PC-9 (cell line): Measurements from ENCODE around the gene KCNJ14. TPM values are rescaled to one million over a fixed set of nuclear protein-coding genes. Genes with fewer than 3 reads are reported as not detected.

Experiments used
- BruUV-seq: library from RNA; stranded (reverse); fragments of 400-500 nt; replicated peaks from 2 replicates; lab custom pipeline; 2021; lab: Mats Ljungman, UMichigan
- CTCF ChIA-PET: fragments of 300-600 bp; sonication (Branson Sonifier 250); formaldehyde crosslinking; loops from one replicate; lab custom pipeline; 2022; ENCODE audit warnings: antibody characterized with exemption; lab: Charles Lee
- POLR2A ChIA-PET: fragments of 300-600 bp; sonication (Branson Sonifier 250); formaldehyde crosslinking; loops from one replicate; lab custom pipeline; 2022; ENCODE audit warnings: antibody characterized with exemption; ENCODE audit not compliant: unreplicated experiment; lab: Charles Lee
- DNase-seq, 2 experiments: peaks; one replicate each; pipeline versions ENCODE4 v3.0.0 to v3.0.0-alpha.2; 2015 to 2022; ENCODE audit warnings: mixed read lengths in 1 of 2
- H2AFZ ChIP-seq: fragments of 200-600 bp; sonication (generic); 2 replicates; pipeline ENCODE4 v1.8.1; 2017; ENCODE audit warnings: antibody characterized with exemption
- H3F3A ChIP-seq: fragments of 200-600 bp; sonication (generic); 2 replicates; pipeline ENCODE4 v1.8.1; 2017; ENCODE audit warnings: antibody characterized with exemption, mild to moderate bottlenecking, low read depth; ENCODE audit not compliant: insufficient read depth
- H3K27ac ChIP-seq: fragments of 200-600 bp; sonication (generic); 2 replicates; pipeline ENCODE4 v1.6.1; 2016; ENCODE audit warnings: mixed run types
- H3K27me3 ChIP-seq: fragments of 200-600 bp; sonication (generic); 2 replicates; pipeline ENCODE4 v1.6.1; 2016; ENCODE audit warnings: low read depth, mixed run types; ENCODE audit not compliant: insufficient read depth
- H3K36me3 ChIP-seq: fragments of 200-600 bp; sonication (generic); 2 replicates; pipeline ENCODE4 v1.6.1; 2016; ENCODE audit warnings: low read depth, mixed run types
- H3K4me1 ChIP-seq: fragments of 200-600 bp; sonication (generic); replicated peaks from 2 replicates; pipeline ENCODE4 v1.6.1; 2016; ENCODE audit warnings: mixed run types; ENCODE audit not compliant: insufficient read depth
- H3K4me2 ChIP-seq: fragments of 200-600 bp; sonication (generic); 2 replicates; pipeline ENCODE4 v1.6.1; 2017; ENCODE audit warnings: mixed run types
- H3K4me3 ChIP-seq: fragments of 200-600 bp; sonication (generic); 2 replicates; pipeline ENCODE4 v1.6.1; 2016; ENCODE audit warnings: mixed run types
- H3K79me2 ChIP-seq: fragments of 200-600 bp; sonication (generic); 2 replicates; pipeline ENCODE4 v1.6.1; 2017; ENCODE audit warnings: low read depth, mixed run types
- H3K9me2 ChIP-seq: fragments of 200-600 bp; sonication (generic); 2 replicates; pipeline ENCODE4 v1.8.1; 2017; ENCODE audit warnings: mild to moderate bottlenecking; ENCODE audit not compliant: insufficient read depth
- H3K9me3 ChIP-seq: fragments of 200-600 bp; sonication (generic); 2 replicates; pipeline ENCODE4 v1.8.1; 2016; ENCODE audit warnings: low read depth; ENCODE audit not compliant: insufficient read depth
- H4K20me1 ChIP-seq: fragments of 200-600 bp; sonication (generic); 2 replicates; pipeline ENCODE4 v1.8.1; 2017; ENCODE audit not compliant: insufficient read depth
- EZH2 ChIP-seq: fragments of 200-600 bp; sonication (generic); IDR thresholded peaks from 2 replicates; pipeline ENCODE4 v1.8.0; 2017; ENCODE audit warnings: antibody characterized with exemption, low read depth
- intact Hi-C: fragments of 100-400 bp; cut with micrococcal nuclease; formaldehyde crosslinking; loops from one replicate; pipeline ENCODE4 v1.10.0; 2022; ENCODE audit not compliant: unreplicated experiment
- total RNA-seq: library from RNA; stranded (reverse); gene quantifications from 2 replicates; pipeline ENCODE4 v1.2.3, GENCODE V29; 2021
- TF ChIP-seq, protein P1 (sequence below): fragments of 200-600 bp; sonication (generic); conservative IDR thresholded peaks from 2 replicates; pipeline ENCODE4 v1.6.1; 2017; ENCODE audit warnings: mixed run types, antibody characterized with exemption, mild to moderate bottlenecking, moderate library complexity

KCNJ14 gene
- total RNA-seq, 1 experiment from 2014 or later, result 5.4 TPM

DNA sequence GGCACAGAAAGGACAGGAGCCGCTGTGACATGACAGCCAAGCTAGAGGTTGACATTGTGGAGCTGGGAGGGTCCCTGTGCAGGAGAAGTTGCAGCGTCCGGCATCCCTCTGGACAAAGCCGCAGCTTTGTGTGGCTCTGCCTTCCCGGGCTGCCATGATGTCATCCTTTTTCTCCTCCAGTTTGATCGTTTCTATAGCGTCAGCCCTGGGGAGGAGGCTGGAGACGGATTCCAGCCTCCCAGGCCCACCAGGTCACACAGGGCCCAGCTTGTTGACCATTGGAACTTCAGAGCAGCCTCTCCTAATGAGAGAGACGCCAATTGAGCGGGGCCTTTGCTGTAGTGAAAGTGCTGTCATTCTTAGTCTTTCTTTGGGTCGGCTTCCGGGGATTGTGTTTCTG lies 3.8 kb upstream of the KCNJ14 start:
- POLR2A ChIA-PET, result no interaction called here
- BruUV-seq, result no TSS peak
- TF ChIP-seq, protein P1, sequence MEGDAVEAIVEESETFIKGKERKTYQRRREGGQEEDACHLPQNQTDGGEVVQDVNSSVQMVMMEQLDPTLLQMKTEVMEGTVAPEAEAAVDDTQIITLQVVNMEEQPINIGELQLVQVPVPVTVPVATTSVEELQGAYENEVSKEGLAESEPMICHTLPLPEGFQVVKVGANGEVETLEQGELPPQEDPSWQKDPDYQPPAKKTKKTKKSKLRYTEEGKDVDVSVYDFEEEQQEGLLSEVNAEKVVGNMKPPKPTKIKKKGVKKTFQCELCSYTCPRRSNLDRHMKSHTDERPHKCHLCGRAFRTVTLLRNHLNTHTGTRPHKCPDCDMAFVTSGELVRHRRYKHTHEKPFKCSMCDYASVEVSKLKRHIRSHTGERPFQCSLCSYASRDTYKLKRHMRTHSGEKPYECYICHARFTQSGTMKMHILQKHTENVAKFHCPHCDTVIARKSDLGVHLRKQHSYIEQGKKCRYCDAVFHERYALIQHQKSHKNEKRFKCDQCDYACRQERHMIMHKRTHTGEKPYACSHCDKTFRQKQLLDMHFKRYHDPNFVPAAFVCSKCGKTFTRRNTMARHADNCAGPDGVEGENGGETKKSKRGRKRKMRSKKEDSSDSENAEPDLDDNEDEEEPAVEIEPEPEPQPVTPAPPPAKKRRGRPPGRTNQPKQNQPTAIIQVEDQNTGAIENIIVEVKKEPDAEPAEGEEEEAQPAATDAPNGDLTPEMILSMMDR, result no peak

DNA sequence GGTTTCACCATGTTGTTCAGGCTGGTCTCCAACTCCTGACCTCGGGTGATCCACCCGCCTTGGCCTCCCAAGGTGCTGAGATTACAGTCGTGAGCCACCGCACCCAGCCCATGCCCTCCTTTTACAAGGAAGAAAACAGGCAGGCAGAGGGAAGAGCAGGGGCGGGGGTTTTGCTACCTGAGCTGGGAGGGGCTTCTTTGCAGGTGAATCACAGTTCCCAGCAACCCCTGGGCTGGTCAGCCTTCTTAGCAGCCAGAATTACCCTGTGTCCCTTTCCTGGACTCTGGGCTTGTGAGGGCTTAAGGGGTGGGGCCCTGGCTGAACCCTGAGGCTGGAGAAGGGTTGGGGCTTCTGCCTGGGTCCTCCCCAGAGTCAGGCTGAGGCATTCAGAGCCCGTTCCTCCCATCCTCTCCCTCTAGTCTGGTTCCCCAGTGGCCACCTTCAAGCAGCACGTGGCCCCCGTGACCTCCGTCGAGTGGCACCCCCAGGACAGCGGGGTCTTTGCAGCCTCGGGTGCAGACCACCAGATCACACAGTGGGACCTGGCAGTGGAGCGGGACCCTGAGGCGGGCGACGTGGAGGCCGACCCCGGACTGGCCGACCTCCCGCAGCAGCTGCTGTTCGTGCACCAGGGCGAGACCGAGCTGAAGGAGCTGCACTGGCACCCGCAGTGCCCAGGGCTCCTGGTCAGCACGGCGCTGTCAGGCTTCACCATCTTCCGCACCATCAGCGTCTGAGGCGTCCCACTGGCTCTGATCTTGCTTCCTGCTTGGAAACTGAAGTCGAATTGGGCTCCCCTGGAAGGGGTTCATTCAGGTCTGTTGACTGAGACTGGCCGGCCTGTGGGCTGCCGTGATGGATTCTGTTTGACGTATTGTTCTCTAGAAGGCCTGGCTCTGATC lies 2.8 kb upstream of the KCNJ14 start:
- peaks cover 31% of the 10 kb centered on the region for H3F3A ChIP-seq
- 0 out of 2 replicates have a peak, but pooled peaks cover 12% of the 10 kb centered on the region for H3K4me1 ChIP-seq
- H3K36me3 ChIP-seq, result peaks cover 57% of the 10 kb centered on the region
- no peak overlapping the region for H3K4me2 ChIP-seq
- peaks cover 25% of the 10 kb centered on the region for H3K79me2 ChIP-seq
- 0 out of 2 replicates have a peak overlapping the region, but pooled peaks have one; percentile 14 for H3K27ac ChIP-seq
- no peak overlapping the region for H2AFZ ChIP-seq
- no peak for TF ChIP-seq EZH2
- no peaks in the 10 kb centered on the region for H3K9me2 ChIP-seq
- no TSS peak for BruUV-seq
- POLR2A ChIA-PET, result no interaction called here
- H3K4me3 ChIP-seq, result no peak overlapping the region
- CTCF ChIA-PET, result interaction anchor here (0.5 to 1.0 kb wide), 2 partner anchors 102 to 132 kb away, joined by 3 to 14 read pairs; no protein-coding TSS in a partner anchor
- intact Hi-C loops, result no loop called here
- DNase-seq, result peak; percentile 56 to 75
- no peaks in the 10 kb centered on the region for H3K27me3 ChIP-seq
- no peaks in the 10 kb centered on the region for H3K9me3 ChIP-seq
- peaks cover 37% of the 10 kb centered on the region for H4K20me1 ChIP-seq

More for the DNA sequence above, 3.8 kb upstream of the KCNJ14 start:
- Histone ChIP-seq H4K20me1 (peaks cover 30% of the 10 kb centered on the region), H3K27ac (0 out of 2 replicates have a peak overlapping the region, but pooled peaks have one; percentile 14), H3K9me2 (no peaks in the 10 kb centered on the region), H3K4me2 (no peak overlapping the region), H3K36me3 (peaks cover 56% of the 10 kb centered on the region), H3F3A (peaks cover 24% of the 10 kb centered on the region), H3K79me2 (peaks cover 34% of the 10 kb centered on the region), H3K4me1 (peaks cover 21% of the 10 kb centered on the region; the same call in 1 of the 2 replicates), H3K4me3 (no peak overlapping the region), H3K27me3 (no peaks in the 10 kb centered on the region), H3K9me3 (no peaks in the 10 kb centered on the region), H2AFZ (no peak overlapping the region)
- intact Hi-C loops, result no loop called here
- CTCF ChIA-PET, result interaction anchor here (1.0 kb wide), 1 partner anchor 131 kb away, joined by 3 read pairs; no protein-coding TSS in a partner anchor
- no peak for DNase-seq

DNA sequence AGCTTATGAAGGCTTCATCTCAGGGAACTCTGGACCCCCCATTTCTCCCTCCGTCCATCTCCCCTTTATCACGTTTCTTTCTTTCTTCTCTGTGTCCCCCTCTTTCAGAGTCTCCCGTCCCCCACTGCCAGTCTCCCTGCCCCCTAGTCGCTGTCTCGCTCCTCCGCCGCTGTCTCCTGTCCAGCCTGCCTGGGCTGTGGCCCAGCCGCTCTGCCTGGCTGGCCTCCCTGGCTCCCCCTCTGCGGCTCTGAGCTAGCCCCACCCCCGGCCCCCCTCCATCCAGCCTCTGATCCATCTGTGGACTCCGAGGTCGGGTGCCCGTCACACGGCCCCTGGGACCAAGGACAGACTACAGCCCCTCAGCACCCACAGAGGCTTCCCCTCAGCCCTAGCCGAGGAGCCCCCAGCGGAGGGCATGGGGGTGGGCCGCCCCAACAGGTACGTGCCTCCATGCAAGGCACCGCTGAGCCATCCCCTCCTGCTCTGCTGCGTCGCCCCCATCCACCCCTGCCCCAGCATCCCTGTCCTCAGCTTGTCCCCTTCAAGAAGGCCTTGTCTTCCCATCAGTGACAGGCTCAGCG lies 1.1 kb upstream of the KCNJ14 start:
- Histone ChIP-seq H3K9me2 (no peaks in the 10 kb centered on the region), H3K4me2 (no peak overlapping the region), H3K4me3 (no peak overlapping the region), H3K36me3 (peaks cover 49% of the 10 kb centered on the region), H3F3A (peaks cover 28% of the 10 kb centered on the region), H3K9me3 (no peaks in the 10 kb centered on the region), H3K79me2 (peaks cover 11% of the 10 kb centered on the region), H3K27me3 (no peaks in the 10 kb centered on the region), H3K4me1 (0 out of 2 replicates have a peak, but pooled peaks cover 12% of the 10 kb centered on the region), H4K20me1 (peaks cover 46% of the 10 kb centered on the region), H2AFZ (no peak overlapping the region), H3K27ac (no peak overlapping the region)
- TF ChIP-seq EZH2, result no peak
- TF ChIP-seq, protein P1, result no peak
- ChIA-PET POLR2A (no interaction called here), CTCF (no interaction called here)
- intact Hi-C loops, result no loop called here
- no TSS peak for BruUV-seq
- DNase-seq, result no peak
